ENCODE measurements around the gene AEBP2.

DNA sequence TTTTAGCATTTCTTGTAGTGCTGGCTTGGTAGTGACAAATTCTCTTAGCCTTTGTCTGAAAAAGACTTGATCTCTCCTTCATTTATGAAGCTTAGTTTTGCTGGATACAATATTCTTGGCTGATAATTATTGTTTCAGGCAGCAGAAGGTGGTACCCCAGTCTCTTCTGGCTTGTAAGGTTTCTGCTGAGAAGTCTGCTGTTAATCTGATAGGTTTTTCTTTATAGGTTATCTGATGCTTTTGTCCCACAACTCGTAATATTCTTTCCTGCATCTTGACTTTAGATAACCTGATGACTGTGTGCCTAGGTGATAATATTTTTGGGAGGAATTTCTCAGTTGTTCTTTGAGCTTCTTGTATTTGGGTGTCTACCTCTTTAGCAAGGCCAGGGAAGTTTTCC lies 41.2 kb downstream of the AEBP2 start:
- TF ChIP-seq EZH2 (IDR thresholded peaks at IDR 0.05; ENCODE audit: insufficient read depth, poor library complexity, severe bottlenecking) (no peak), EZH2phosphoT487 (IDR thresholded peaks at IDR 0.05; ENCODE audit: insufficient read depth, low read depth) (no peak)
